HG02610 (cell line): ENCODE results near the gene SH3BGRL3.
"Not testable (repeated sequence)": the region's sequence is repeated elsewhere in the genome, so short reads cannot be mapped to it uniquely, and the experiment has no call there.

Experiments
- ATAC-seq: cut with Tn5 transposase; IDR thresholded peaks from one replicate; pipeline ENCODE4 v1.9.1; 2021; ENCODE audit warnings: mild to moderate bottlenecking, moderate library complexity; ENCODE audit not compliant: unreplicated experiment

Gene SH3BGRL3

GRCh38 chr1:26314501-26314900, 34.6 kb downstream of the SH3BGRL3 start:
- ATAC-seq: no peak

- no peak for ATAC-seq
Observed at GRCh38 chr1:26315874-26316850, 36.3 kb downstream of the SH3BGRL3 start.

- ATAC-seq: no peak
Observed at GRCh38 chr1:26317146-26317545, 37.3 kb downstream of the SH3BGRL3 start.

GRCh38 chr1:26317612-26318337, 37.9 kb downstream of the SH3BGRL3 start, which contains the start of gene CD52:
TSS of gene CD52 (plus strand) at chr1:26317958. CDS start at chr1:26318018, 60 bp downstream.
- ATAC-seq: no peak

GRCh38 chr1:26318338-26319064, 38.6 kb downstream of the SH3BGRL3 start:
- ATAC-seq: no peak

- no peak for ATAC-seq
Observed at GRCh38 chr1:26320896-26321295, 41.0 kb downstream of the SH3BGRL3 start.

- ATAC-seq: peak; percentile 35
Observed at GRCh38 chr1:26321315-26322041, 41.6 kb downstream of the SH3BGRL3 start.

GRCh38 chr1:26322042-26322331, 42.1 kb downstream of the SH3BGRL3 start:
- ATAC-seq: no peak

GRCh38 chr1:26323382-26323781, 43.5 kb downstream of the SH3BGRL3 start:
- ATAC-seq: no peak

GRCh38 chr1:26324550-26324949, 44.7 kb downstream of the SH3BGRL3 start:
- ATAC-seq: no peak

- ATAC-seq: no peak
Observed at GRCh38 chr1:26327956-26328362, 48.1 kb downstream of the SH3BGRL3 start.

GRCh38 chr1:26328597-26328996, 48.7 kb downstream of the SH3BGRL3 start:
- ATAC-seq: no peak

- not testable (repeated sequence) for ATAC-seq
Observed at GRCh38 chr1:26329380-26329779, 49.5 kb downstream of the SH3BGRL3 start.

- no peak for ATAC-seq
Observed at GRCh38 chr1:26330276-26330675, 50.4 kb downstream of the SH3BGRL3 start.
